Ovary (tissue), 3 donors: ENCODE measurements around the gene UAP1.

Experiments used
- EP300 ChIP-seq: sonication (generic); formaldehyde crosslinking; IDR thresholded peaks from one replicate; pipeline ENCODE4 v1.6.1; 2017; ENCODE audit warnings: antibody characterized with exemption
- POLR2A ChIP-seq: fragments of 450-650 bp; IDR thresholded peaks from one replicate; pipeline ENCODE4 v1.6.1; 2017; ENCODE audit warnings: antibody characterized with exemption, mild to moderate bottlenecking, moderate library complexity
- TF ChIP-seq, protein P1 (sequence below), 3 donors: fragments of 450-650 bp in 2 of 3; fragments of 200-600 bp in 1 of 3; IDR thresholded peaks; one replicate each; pipeline versions ENCODE4 v1.5.1 to v1.8.0; 2016 to 2022; ENCODE audit warnings: antibody characterized with exemption in 3 of 3, mild to moderate bottlenecking in 1 of 3
- donor health status: DM: no; HTN: no; CAD: no.

DNA sequence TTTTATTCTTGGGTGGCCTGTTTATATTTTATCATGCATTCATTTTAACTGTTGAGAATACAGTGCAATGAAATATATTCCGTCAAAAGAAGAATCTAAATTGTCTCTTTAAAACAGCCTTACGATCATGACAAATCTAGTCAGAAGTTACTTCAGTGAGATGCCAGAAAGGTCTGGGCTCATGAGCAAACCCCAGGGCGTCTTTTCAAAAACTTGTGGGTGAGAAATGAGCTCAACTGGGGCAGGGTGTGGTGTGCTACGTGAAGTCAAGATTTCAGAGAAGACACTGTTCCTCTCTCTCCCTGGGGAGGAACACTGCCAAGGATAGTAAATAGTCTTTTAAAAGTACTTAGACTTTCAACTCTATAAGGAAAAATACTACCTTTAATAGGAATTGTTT, 13.4 kb upstream of the UAP1 start:
- TF ChIP-seq, protein P1, sequence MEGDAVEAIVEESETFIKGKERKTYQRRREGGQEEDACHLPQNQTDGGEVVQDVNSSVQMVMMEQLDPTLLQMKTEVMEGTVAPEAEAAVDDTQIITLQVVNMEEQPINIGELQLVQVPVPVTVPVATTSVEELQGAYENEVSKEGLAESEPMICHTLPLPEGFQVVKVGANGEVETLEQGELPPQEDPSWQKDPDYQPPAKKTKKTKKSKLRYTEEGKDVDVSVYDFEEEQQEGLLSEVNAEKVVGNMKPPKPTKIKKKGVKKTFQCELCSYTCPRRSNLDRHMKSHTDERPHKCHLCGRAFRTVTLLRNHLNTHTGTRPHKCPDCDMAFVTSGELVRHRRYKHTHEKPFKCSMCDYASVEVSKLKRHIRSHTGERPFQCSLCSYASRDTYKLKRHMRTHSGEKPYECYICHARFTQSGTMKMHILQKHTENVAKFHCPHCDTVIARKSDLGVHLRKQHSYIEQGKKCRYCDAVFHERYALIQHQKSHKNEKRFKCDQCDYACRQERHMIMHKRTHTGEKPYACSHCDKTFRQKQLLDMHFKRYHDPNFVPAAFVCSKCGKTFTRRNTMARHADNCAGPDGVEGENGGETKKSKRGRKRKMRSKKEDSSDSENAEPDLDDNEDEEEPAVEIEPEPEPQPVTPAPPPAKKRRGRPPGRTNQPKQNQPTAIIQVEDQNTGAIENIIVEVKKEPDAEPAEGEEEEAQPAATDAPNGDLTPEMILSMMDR (IDR thresholded peaks at IDR 0.05), result no peak
- no peak for TF ChIP-seq POLR2A
- TF ChIP-seq EP300, result no peak
